Non-pigmented ciliary epithelial cell (primary cell): ENCODE measurements around the gene OR8S1.

ENCODE experiments used
- DNase-seq: peaks from one replicate; pipeline ENCODE4 v3.0.0-alpha.2; 2010; ENCODE audit warnings: low read depth

OR8S1 gene

GRCh38 chr12:48556631-48557030, 31.2 kb downstream of the OR8S1 start:
- DNase-seq, result no peak

GRCh38 chr12:48557919-48558318, 32.5 kb downstream of the OR8S1 start:
- no peak for DNase-seq

- no peak for DNase-seq
These were observed 42.3 kb downstream of the OR8S1 start for GRCh38 chr12:48567731-48568130.

GRCh38 chr12:48569946-48570345, 44.5 kb downstream of the OR8S1 start, which contains the start of gene LALBA:
Gene LALBA, minus strand, starts transcription at chr12:48570046. Its CDS starts 26 bp downstream, at chr12:48570020.
- no peak for DNase-seq

- DNase-seq, result no peak
These were observed 46.9 kb downstream of the OR8S1 start for GRCh38 chr12:48572326-48572725.
